Measurements from ENCODE around the gene KRTAP4-8. TPM values are rescaled to one million over a fixed set of nuclear protein-coding genes. Genes with fewer than 3 reads are reported as not detected.
"Not testable (repeated sequence)": the region's sequence is repeated elsewhere in the genome, so short reads cannot be mapped to it uniquely, and the experiment has no call there.

The KRTAP4-8 gene
- total RNA-seq, 1 donor from 2014 or later: not detected

- Mint-ChIP-seq H3K4me3 (no peak overlapping the region), H3K27ac (ENCODE audit: unreplicated experiment) (no peak overlapping the region), H3K27me3 (ENCODE audit: low read depth) (no peaks in the 10 kb centered on the region), H3K9me3 (peaks cover 9% of the 10 kb centered on the region), H3K4me1 (peaks cover 8% of the 10 kb centered on the region), H3K36me3 (ENCODE audit: low read depth) (no peaks in the 10 kb centered on the region)
- TF ChIP-seq CTCF (conservative IDR thresholded peaks at IDR 0.05): no peak
- DNase-seq (ENCODE audit: low read depth, low spot score): no peak
Observed at GRCh38 chr17:41057547-41057946, 40.4 kb downstream of the KRTAP4-8 start.

- not testable (repeated sequence) for DNase-seq (ENCODE audit: low read depth, low spot score); H3K4me3 Mint-ChIP-seq; H3K36me3 Mint-ChIP-seq (ENCODE audit: low read depth); H3K4me1 Mint-ChIP-seq; H3K27me3 Mint-ChIP-seq (ENCODE audit: low read depth); H3K27ac Mint-ChIP-seq (ENCODE audit: unreplicated experiment); H3K9me3 Mint-ChIP-seq
Observed at GRCh38 chr17:41055130-41055529, 42.8 kb downstream of the KRTAP4-8 start, which contains the start of gene KRTAP2-2. KRTAP2-2 (minus strand) TSS chr17:41055230; CDS start chr17:41055211, 19 bp downstream.

- not testable (repeated sequence) for H3K9me3 Mint-ChIP-seq; H3K27ac Mint-ChIP-seq (ENCODE audit: unreplicated experiment); H3K36me3 Mint-ChIP-seq (ENCODE audit: low read depth); H3K27me3 Mint-ChIP-seq (ENCODE audit: low read depth); H3K4me1 Mint-ChIP-seq; DNase-seq (ENCODE audit: low read depth, low spot score); H3K4me3 Mint-ChIP-seq
Observed at GRCh38 chr17:41054556-41054955, 43.4 kb downstream of the KRTAP4-8 start.

GRCh38 chr17:41054025-41054424 is 43.9 kb downstream of the KRTAP4-8 start:
- no peak overlapping the region for H3K4me3 Mint-ChIP-seq
- peaks cover 9% of the 10 kb centered on the region for H3K9me3 Mint-ChIP-seq
- H3K4me1 Mint-ChIP-seq: no peaks in the 10 kb centered on the region
- H3K27me3 Mint-ChIP-seq (ENCODE audit: low read depth): peaks cover 11% of the 10 kb centered on the region
- TF ChIP-seq CTCF (conservative IDR thresholded peaks at IDR 0.05): no peak
- H3K27ac Mint-ChIP-seq (ENCODE audit: unreplicated experiment): no peak overlapping the region
- DNase-seq (ENCODE audit: low read depth, low spot score): no peak
- no peaks in the 10 kb centered on the region for H3K36me3 Mint-ChIP-seq (ENCODE audit: low read depth)

GRCh38 chr17:41052566-41052965 is 45.4 kb downstream of the KRTAP4-8 start:
- H3K4me3 Mint-ChIP-seq: no peak overlapping the region
- H3K27me3 Mint-ChIP-seq (ENCODE audit: low read depth): peaks cover 16% of the 10 kb centered on the region
- H3K4me1 Mint-ChIP-seq: no peaks in the 10 kb centered on the region
- no peak overlapping the region for H3K27ac Mint-ChIP-seq (ENCODE audit: unreplicated experiment)
- no peak for DNase-seq (ENCODE audit: low read depth, low spot score)
- H3K36me3 Mint-ChIP-seq (ENCODE audit: low read depth): no peaks in the 10 kb centered on the region
- TF ChIP-seq CTCF (conservative IDR thresholded peaks at IDR 0.05): no peak
- peaks cover 7% of the 10 kb centered on the region for H3K9me3 Mint-ChIP-seq

- TF ChIP-seq CTCF (conservative IDR thresholded peaks at IDR 0.05): no peak
- peaks cover 2% of the 10 kb centered on the region for H3K9me3 Mint-ChIP-seq
- no peak for DNase-seq (ENCODE audit: low read depth, low spot score)
- H3K4me1 Mint-ChIP-seq: no peaks in the 10 kb centered on the region
- H3K36me3 Mint-ChIP-seq (ENCODE audit: low read depth): no peaks in the 10 kb centered on the region
- H3K4me3 Mint-ChIP-seq: no peak overlapping the region
- peaks cover 18% of the 10 kb centered on the region for H3K27me3 Mint-ChIP-seq (ENCODE audit: low read depth)
- no peak overlapping the region for H3K27ac Mint-ChIP-seq (ENCODE audit: unreplicated experiment)
Observed at GRCh38 chr17:41049110-41049509, 48.8 kb downstream of the KRTAP4-8 start.

GRCh38 chr17:41048441-41048840 is 49.5 kb downstream of the KRTAP4-8 start:
- H3K27ac Mint-ChIP-seq (ENCODE audit: unreplicated experiment): no peak overlapping the region
- peaks cover 2% of the 10 kb centered on the region for H3K36me3 Mint-ChIP-seq (ENCODE audit: low read depth)
- H3K9me3 Mint-ChIP-seq: peaks cover 2% of the 10 kb centered on the region
- no peaks in the 10 kb centered on the region for H3K4me1 Mint-ChIP-seq
- H3K4me3 Mint-ChIP-seq: no peak overlapping the region
- TF ChIP-seq CTCF (conservative IDR thresholded peaks at IDR 0.05): no peak
- peaks cover 18% of the 10 kb centered on the region for H3K27me3 Mint-ChIP-seq (ENCODE audit: low read depth)
- DNase-seq (ENCODE audit: low read depth, low spot score): no peak

Data from neural crest cell (in vitro differentiated cells).